ENCODE measurements around the gene EBF3.

The EBF3 gene

DNA sequence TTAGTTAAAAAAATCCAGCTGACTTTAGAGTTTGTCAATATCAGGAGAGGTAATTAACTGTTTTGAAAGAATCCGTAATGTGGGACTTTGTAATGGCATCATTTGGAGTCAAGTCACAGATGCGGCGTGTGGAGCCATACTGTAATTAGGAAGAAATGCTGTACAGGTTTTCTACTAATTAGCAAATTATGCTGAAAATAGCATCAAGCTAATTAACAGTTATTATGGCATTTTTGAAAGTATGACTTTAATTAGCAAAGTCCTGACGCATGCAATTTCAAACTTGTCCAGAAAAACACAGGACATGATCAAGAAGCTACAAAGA lies 68.3 kb downstream of the EBF3 start:
- ChIA-PET CTCF (interaction anchor here (0.6 kb wide), 1 partner anchor 242 kb away, joined by 3 read pairs; no protein-coding TSS in a partner anchor), POLR2A (ENCODE audit: low non-redundant PET) (no interaction called here)
- TF ChIP-seq, protein P1, sequence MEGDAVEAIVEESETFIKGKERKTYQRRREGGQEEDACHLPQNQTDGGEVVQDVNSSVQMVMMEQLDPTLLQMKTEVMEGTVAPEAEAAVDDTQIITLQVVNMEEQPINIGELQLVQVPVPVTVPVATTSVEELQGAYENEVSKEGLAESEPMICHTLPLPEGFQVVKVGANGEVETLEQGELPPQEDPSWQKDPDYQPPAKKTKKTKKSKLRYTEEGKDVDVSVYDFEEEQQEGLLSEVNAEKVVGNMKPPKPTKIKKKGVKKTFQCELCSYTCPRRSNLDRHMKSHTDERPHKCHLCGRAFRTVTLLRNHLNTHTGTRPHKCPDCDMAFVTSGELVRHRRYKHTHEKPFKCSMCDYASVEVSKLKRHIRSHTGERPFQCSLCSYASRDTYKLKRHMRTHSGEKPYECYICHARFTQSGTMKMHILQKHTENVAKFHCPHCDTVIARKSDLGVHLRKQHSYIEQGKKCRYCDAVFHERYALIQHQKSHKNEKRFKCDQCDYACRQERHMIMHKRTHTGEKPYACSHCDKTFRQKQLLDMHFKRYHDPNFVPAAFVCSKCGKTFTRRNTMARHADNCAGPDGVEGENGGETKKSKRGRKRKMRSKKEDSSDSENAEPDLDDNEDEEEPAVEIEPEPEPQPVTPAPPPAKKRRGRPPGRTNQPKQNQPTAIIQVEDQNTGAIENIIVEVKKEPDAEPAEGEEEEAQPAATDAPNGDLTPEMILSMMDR (conservative IDR thresholded peaks at IDR 0.05; ENCODE audit: low read depth) = no peak
- H3K27ac ChIP-seq = no peak overlapping the region
- DNase-seq (ENCODE audit: low spot score) = no peak

DNA sequence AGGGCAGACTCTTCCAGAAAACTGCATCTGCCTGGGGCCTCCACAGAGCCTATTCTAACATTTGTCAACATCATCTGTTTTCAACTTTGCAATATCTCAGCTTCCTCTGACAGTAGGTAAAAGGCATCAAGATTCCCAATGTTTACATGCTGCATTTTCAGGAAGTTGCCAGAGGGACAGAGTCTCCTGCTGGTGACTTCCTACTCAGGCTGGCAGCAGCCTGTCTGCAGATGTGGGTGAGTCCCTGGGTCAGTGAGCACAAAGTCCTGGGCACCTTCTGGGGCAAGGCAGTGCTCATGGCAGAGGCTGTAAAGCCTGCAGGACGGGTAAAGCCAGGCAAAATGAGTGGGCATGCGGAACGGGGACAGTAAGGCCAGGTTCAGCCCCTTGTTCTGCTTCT lies 69.4 kb downstream of the EBF3 start:
- CTCF ChIA-PET = no interaction called here
- TF ChIP-seq, protein P1 (conservative IDR thresholded peaks at IDR 0.05; ENCODE audit: low read depth) = no peak
- no peak for DNase-seq (ENCODE audit: low spot score)
- no peak overlapping the region for H3K27ac ChIP-seq
- POLR2A ChIA-PET (ENCODE audit: low non-redundant PET) = no interaction called here

DNA sequence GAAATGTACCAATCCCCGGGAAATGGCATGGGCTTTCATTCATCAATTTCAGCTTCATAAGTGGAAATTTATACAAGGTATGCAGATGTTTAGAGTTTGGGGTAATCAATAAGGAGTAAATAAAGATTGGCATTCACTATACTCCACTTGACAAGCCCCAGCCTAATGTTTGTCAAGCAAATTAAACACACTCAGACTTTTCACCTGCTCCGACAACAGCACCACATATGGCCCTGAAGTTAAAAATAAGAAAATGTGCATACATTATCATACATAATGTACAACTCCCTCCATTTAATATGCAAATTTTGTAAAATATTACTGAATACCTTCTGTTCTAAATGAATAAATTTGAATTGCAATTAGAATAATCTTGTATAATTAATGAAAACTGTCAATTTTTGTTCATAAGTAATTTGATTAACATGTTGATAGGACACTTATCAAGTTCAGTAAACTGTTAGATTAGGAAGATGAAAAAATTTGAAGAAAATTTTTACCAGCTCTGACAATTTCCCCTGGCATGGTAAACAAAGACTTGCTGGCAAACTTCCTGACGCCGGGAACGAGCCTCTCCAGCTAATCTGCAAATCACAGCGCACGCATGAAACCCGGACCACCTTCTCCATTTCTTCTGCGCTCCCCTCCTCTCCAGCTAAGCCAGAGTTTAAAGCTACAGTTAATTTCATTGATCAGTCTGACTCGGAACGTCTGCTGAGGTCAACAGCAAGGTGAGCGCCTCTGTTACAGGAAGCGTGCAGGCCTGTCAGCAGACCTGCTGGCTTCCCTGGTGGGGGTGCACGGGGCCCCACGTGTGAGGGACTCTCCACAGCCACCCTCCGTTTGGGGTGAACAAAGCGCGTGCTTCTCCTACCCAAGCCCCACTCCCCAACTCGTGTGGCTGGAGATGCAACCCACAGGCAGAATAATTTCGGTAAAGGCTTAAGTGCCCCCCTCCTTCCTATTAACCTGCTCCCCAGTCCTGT lies 70.7 kb downstream of the EBF3 start:
- DNase-seq (ENCODE audit: low spot score) = no peak
- H3K27ac ChIP-seq = no peak overlapping the region
- TF ChIP-seq, protein P1 (conservative IDR thresholded peaks at IDR 0.05; ENCODE audit: low read depth) = no peak
- ChIA-PET CTCF (interaction anchor here (0.7 to 1.5 kb wide), 2 partner anchors 9 to 77 kb away, joined by 3 read pairs; no protein-coding TSS in a partner anchor), POLR2A (ENCODE audit: low non-redundant PET) (no interaction called here)

DNA sequence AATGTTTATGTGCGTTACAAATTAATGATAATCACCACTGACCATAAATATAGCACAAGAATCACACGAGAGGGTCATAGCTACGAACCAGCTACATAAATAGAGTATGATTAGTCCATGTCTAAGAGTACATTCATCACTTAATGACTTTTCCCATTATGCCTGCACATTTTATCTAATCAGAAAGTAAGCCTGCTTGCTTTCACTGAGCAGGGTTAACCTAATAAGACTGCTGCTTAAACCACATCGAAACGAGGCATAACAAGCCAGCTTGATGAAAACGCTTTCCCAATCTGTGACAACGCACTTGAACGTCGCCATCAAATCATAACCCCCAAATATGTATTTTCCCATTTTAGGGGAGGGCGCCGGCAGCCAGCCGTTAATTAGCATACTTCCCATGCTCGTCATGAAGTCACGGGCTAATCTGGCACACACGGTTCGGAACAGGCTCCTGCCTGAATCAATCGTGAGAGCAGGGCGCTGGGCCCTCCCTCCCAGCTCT lies 71.5 kb downstream of the EBF3 start:
- TF ChIP-seq, protein P1 (conservative IDR thresholded peaks at IDR 0.05; ENCODE audit: low read depth) = no peak
- DNase-seq (ENCODE audit: low spot score) = no peak
- ChIA-PET CTCF (interaction anchor here (0.7 to 1.5 kb wide), 2 partner anchors 10 to 78 kb away, joined by 3 read pairs; no protein-coding TSS in a partner anchor), POLR2A (ENCODE audit: low non-redundant PET) (no interaction called here)
- no peak overlapping the region for H3K27ac ChIP-seq

DNA sequence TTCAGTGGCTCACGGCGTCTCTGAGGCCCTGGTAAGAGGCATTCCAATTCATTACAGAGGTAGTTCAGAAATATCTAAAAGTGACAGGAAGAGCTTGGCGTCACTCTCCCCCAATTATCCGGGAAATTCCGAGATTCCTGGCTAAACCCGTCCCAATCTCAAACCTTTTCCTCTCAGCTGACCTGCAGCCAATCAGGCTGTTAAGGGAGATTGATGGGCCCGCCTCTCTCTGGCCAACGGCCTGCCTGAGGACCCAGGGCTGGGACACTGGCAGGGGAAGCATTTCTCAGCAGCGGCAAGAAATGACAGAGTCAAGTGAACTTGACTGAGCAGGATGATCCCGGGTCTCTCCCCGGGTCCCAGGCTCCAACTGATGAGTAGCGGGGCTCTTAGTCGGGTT lies 72.3 kb downstream of the EBF3 start:
- ChIA-PET CTCF (interaction anchor here (0.5 to 1.6 kb wide), 4 partner anchors 14 to 98 kb away, joined by 3 to 5 read pairs (median 4); no protein-coding TSS in a partner anchor), POLR2A (ENCODE audit: low non-redundant PET) (no interaction called here)
- TF ChIP-seq, protein P1 (conservative IDR thresholded peaks at IDR 0.05; ENCODE audit: low read depth) = no peak
- DNase-seq (ENCODE audit: low spot score) = no peak
- H3K27ac ChIP-seq = no peak overlapping the region

DNA sequence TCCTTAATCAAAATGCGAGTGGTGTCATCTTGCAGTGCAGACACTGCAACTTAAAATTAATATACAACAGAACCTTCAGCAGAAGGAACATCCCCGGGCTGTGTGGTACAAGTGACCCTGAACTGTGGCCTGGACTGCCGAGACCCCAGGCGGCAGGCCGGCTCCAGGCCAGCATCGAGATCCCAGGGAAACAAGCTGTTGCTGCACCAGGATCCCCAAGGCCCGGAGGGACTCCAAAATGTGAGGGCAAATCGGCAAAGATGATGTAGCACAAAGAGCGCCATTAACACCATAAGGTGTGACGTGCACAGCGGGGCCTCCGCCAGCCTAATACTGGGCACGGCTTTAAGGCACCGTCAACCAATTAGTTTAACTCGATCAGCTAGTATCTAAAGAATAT lies 73.9 kb downstream of the EBF3 start:
- POLR2A ChIA-PET (ENCODE audit: low non-redundant PET) = no interaction called here
- no peak overlapping the region for H3K27ac ChIP-seq
- no peak for DNase-seq (ENCODE audit: low spot score)
- TF ChIP-seq, protein P1 (conservative IDR thresholded peaks at IDR 0.05; ENCODE audit: low read depth) = no peak
- CTCF ChIA-PET = interaction anchor here (0.5 to 2.0 kb wide), 3 partner anchors 13 to 1136 kb away, joined by 3 to 7 read pairs (median 5); no protein-coding TSS in a partner anchor
